GM23338 (cell line): ENCODE data around the gene DCAF10. TPM values are rescaled to one million over a fixed set of nuclear protein-coding genes. Genes with fewer than 3 reads are reported as not detected.

Experiments used
- ATAC-seq: fragments of 200-7000 bp; cut with Tn5 transposase; 3 replicates; pipeline ENCODE4 v1.9.1; 2020
- DNase-seq: peaks from one replicate; pipeline ENCODE4 v3.0.0-alpha.2; 2015; ENCODE audit warnings: low spot score
- H2AFZ ChIP-seq: fragments of 200-600 bp; sonication (generic); 2 replicates; pipeline ENCODE4 v1.8.0; 2016; ENCODE audit warnings: antibody characterized with exemption, mild to moderate bottlenecking, moderate library complexity
- H3F3A ChIP-seq: fragments of 200-600 bp; sonication (generic); replicated peaks from 2 replicates; pipeline ENCODE4 v1.8.0; 2017; ENCODE audit warnings: antibody characterized with exemption, mixed run types, low read depth
- H3K27ac ChIP-seq: fragments of 200-600 bp; sonication (generic); 2 replicates; pipeline ENCODE4 v1.6.1; 2016; ENCODE audit warnings: low read depth
- H3K27me3 ChIP-seq: fragments of 200-600 bp; sonication (generic); 2 replicates; pipeline ENCODE4 v1.8.0; 2016; ENCODE audit warnings: mild to moderate bottlenecking, mixed run types, moderate library complexity; ENCODE audit not compliant: insufficient read depth
- H3K36me3 ChIP-seq: fragments of 200-600 bp; sonication (generic); 2 replicates; pipeline ENCODE4 v1.8.0; 2016; ENCODE audit warnings: mild to moderate bottlenecking; ENCODE audit not compliant: insufficient read depth
- H3K4me1 ChIP-seq: fragments of 200-600 bp; sonication (generic); 2 replicates; pipeline ENCODE4 v1.8.0; 2016; ENCODE audit warnings: mild to moderate bottlenecking, moderate library complexity; ENCODE audit not compliant: insufficient read depth
- H3K4me2 ChIP-seq: fragments of 200-600 bp; sonication (generic); 2 replicates; pipeline ENCODE4 v1.7.1; 2017; ENCODE audit warnings: mixed run types
- H3K4me3 ChIP-seq: fragments of 200-600 bp; sonication (generic); 2 replicates; pipeline ENCODE4 v1.6.1; 2016; ENCODE audit warnings: mixed run types
- H3K79me2 ChIP-seq: fragments of 200-600 bp; sonication (generic); replicated peaks from 2 replicates; pipeline ENCODE4 v1.8.0; 2017; ENCODE audit warnings: mild to moderate bottlenecking; ENCODE audit not compliant: insufficient read depth
- H3K9me2 ChIP-seq: fragments of 200-600 bp; sonication (generic); 2 replicates; pipeline ENCODE4 v1.8.0; 2017; ENCODE audit not compliant: insufficient read depth
- H4K20me1 ChIP-seq: fragments of 200-600 bp; sonication (generic); replicated peaks from 2 replicates; pipeline ENCODE4 v1.8.0; 2017; ENCODE audit warnings: mild to moderate bottlenecking; ENCODE audit not compliant: insufficient read depth
- H3K27ac Mint-ChIP-seq: 2 replicates; pipeline ENCODE4 v1.8.0; 2020; ENCODE audit warnings: inconsistent platforms, mild to moderate bottlenecking, moderate library complexity, mixed read lengths
- H3K27me3 Mint-ChIP-seq: 3 replicates; pipeline ENCODE4 v1.8.0; 2022; ENCODE audit warnings: low read depth, mild to moderate bottlenecking, moderate library complexity, mixed read lengths, inconsistent platforms; ENCODE audit not compliant: insufficient read depth, poor library complexity
- H3K36me3 Mint-ChIP-seq: 3 replicates; pipeline ENCODE4 v1.8.0; 2021; ENCODE audit warnings: low read depth, mild to moderate bottlenecking, inconsistent platforms, moderate library complexity, mixed read lengths
- H3K4me1 Mint-ChIP-seq: 3 replicates; pipeline ENCODE4 v1.8.0; 2020; ENCODE audit warnings: mild to moderate bottlenecking, inconsistent platforms, mixed read lengths
- H3K4me3 Mint-ChIP-seq: 3 replicates; pipeline ENCODE4 v1.8.0; 2021; ENCODE audit warnings: moderate library complexity, mild to moderate bottlenecking, inconsistent platforms, mixed read lengths
- H3K9me3 Mint-ChIP-seq: 3 replicates; pipeline ENCODE4 v1.8.0; 2020; ENCODE audit warnings: moderate library complexity, mild to moderate bottlenecking, inconsistent platforms, mixed read lengths
- CREB1 ChIP-seq: fragments of 250-450 bp; sonication (Bioruptor Pico); IDR thresholded peaks from 2 replicates; pipeline ENCODE4 v1.5.0; 2020; ENCODE audit warnings: low read depth, mild to moderate bottlenecking, moderate library complexity
- EZH2 ChIP-seq: fragments of 200-600 bp; sonication (generic); IDR thresholded peaks from one replicate; pipeline ENCODE4 v1.8.0; 2017; ENCODE audit warnings: antibody characterized with exemption, mild to moderate bottlenecking, low read depth; ENCODE audit not compliant: unreplicated experiment
- EZH2phosphoT487 ChIP-seq: fragments of 200-600 bp; sonication (generic); IDR thresholded peaks from one replicate; pipeline ENCODE4 v1.8.1; 2018; ENCODE audit warnings: antibody characterized with exemption; ENCODE audit not compliant: unreplicated experiment
- JUNB ChIP-seq: IDR thresholded peaks from one replicate; pipeline ENCODE4 v1.6.1; 2016; ENCODE audit warnings: antibody characterized with exemption; ENCODE audit not compliant: unreplicated experiment
- NANOG ChIP-seq: IDR thresholded peaks from 2 replicates; pipeline ENCODE4 v1.6.1; 2016; ENCODE audit warnings: antibody characterized with exemption, borderline replicate concordance
- POLR2AphosphoS5 ChIP-seq: IDR thresholded peaks from 2 replicates; pipeline ENCODE4 v1.6.1; 2016; ENCODE audit warnings: antibody characterized with exemption, low read depth
- STAT1 ChIP-seq: IDR thresholded peaks from one replicate; pipeline ENCODE4 v1.6.1; 2016; ENCODE audit warnings: antibody characterized with exemption; ENCODE audit not compliant: unreplicated experiment
- ZNF331 ChIP-seq: fragments of 250-450 bp; sonication (Bioruptor Pico); IDR thresholded peaks from 2 replicates; pipeline ENCODE4 v1.5.0; 2020; ENCODE audit warnings: low read depth, mild to moderate bottlenecking, moderate library complexity
- polyA plus RNA-seq: library from polyadenylated mRNA; unstranded; fragments of >200 nt; fragmentation: Nextera tagmentation; extraction: Ambion mirVana; gene quantifications from 2 replicates; pipeline ENCODE4 v1.2.1, GENCODE V29; 2016
- total RNA-seq: library from RNA; depleted of rRNA; stranded (reverse); fragments of >200 nt; shearing (Covaris generic); gene quantifications from 2 replicates; pipeline ENCODE4 v1.2.3, GENCODE V29; 2014
- TF ChIP-seq, protein P1 (sequence below): IDR thresholded peaks from one replicate; pipeline ENCODE4 v1.6.1; 2018; ENCODE audit warnings: antibody characterized with exemption; ENCODE audit not compliant: unreplicated experiment
- TF ChIP-seq, protein P2 (sequence below): fragments of 250-450 bp; sonication (Bioruptor Pico); IDR thresholded peaks from 2 replicates; pipeline ENCODE4 v1.5.0; 2020; ENCODE audit warnings: mild to moderate bottlenecking, moderate library complexity
- TF ChIP-seq, protein P3 (sequence below): IDR thresholded peaks from 2 replicates; pipeline ENCODE4 v1.6.1; 2016; ENCODE audit warnings: antibody characterized with exemption
- TF ChIP-seq, protein P4 (sequence below), 2 experiments: fragments of 200-600 bp in 1 of 2; sonication (generic) in 1 of 2; conservative IDR thresholded peaks; 2 replicates each; pipeline versions ENCODE4 v1.5.1 to v1.6.1; 2016 to 2017; ENCODE audit warnings: antibody characterized with exemption in 2 of 2, low read depth in 2 of 2, mild to moderate bottlenecking in 2 of 2, moderate library complexity in 1 of 2

The DCAF10 gene
- total and polyA plus RNA-seq, 2 experiments from 2014 or later, result 6.6 to 11.5 TPM

DNA sequence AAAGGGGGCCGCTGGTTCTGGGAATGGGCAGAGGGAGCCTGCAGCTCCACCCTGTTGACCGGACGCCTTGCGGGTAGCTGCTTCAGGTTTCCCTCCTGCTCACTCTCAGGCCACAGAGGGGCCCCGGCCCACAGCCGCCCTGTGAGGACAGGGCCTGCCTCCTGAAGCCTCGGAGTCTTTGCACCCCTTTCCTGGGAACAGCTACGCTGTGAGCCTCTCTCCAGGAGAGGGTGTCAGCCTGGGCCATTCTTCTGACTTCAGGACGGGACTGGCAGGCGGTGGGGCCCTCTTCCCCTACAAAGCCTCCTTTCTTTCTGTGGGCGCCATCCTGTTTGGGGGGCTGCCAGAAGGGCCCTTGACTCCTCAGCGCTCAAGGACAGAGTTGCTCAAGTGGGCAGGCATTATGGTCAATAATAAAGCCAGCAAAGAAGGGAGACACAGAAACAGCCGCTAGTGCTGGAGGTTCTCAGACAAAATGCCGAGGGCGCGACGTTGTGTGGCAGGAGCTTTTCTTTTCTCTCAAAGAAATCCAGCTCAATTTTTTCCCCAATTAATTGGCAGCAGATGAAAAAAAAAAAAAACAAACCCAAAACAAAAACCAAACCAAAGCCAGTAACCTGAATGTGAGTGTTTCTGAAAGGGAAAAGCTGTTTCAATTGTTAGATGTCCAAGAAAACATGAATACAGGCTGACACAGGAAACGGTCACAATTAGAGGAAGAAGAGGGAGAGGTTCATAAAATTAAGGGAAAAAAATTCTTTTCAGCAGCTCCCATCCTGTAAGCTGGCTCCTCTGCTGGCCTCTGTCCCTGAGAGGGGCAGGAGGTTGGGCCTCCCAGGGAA, 116.1 kb downstream of the DCAF10 start:
- no peaks in the 10 kb centered on the region for H3K36me3 ChIP-seq
- Mint-ChIP-seq H3K9me3 (no peaks in the 10 kb centered on the region), H3K27ac (no peak overlapping the region), H3K4me3 (no peak overlapping the region), H3K4me1 (peaks cover 28% of the 10 kb centered on the region), H3K27me3 (peaks cover 12% of the 10 kb centered on the region), H3K36me3 (no peaks in the 10 kb centered on the region; the same call in 2 of the 3 replicates)
- TF ChIP-seq JUNB (no peak), CREB1 (no peak), POLR2AphosphoS5 (no peak), STAT1 (no peak), NANOG (no peak), ZNF331 (CRISPR knock-in tag) (no peak), EZH2 (no peak), EZH2phosphoT487 (no peak)
- TF ChIP-seq, protein P1, sequence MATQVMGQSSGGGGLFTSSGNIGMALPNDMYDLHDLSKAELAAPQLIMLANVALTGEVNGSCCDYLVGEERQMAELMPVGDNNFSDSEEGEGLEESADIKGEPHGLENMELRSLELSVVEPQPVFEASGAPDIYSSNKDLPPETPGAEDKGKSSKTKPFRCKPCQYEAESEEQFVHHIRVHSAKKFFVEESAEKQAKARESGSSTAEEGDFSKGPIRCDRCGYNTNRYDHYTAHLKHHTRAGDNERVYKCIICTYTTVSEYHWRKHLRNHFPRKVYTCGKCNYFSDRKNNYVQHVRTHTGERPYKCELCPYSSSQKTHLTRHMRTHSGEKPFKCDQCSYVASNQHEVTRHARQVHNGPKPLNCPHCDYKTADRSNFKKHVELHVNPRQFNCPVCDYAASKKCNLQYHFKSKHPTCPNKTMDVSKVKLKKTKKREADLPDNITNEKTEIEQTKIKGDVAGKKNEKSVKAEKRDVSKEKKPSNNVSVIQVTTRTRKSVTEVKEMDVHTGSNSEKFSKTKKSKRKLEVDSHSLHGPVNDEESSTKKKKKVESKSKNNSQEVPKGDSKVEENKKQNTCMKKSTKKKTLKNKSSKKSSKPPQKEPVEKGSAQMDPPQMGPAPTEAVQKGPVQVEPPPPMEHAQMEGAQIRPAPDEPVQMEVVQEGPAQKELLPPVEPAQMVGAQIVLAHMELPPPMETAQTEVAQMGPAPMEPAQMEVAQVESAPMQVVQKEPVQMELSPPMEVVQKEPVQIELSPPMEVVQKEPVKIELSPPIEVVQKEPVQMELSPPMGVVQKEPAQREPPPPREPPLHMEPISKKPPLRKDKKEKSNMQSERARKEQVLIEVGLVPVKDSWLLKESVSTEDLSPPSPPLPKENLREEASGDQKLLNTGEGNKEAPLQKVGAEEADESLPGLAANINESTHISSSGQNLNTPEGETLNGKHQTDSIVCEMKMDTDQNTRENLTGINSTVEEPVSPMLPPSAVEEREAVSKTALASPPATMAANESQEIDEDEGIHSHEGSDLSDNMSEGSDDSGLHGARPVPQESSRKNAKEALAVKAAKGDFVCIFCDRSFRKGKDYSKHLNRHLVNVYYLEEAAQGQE, result no peak
- TF ChIP-seq, protein P2, sequence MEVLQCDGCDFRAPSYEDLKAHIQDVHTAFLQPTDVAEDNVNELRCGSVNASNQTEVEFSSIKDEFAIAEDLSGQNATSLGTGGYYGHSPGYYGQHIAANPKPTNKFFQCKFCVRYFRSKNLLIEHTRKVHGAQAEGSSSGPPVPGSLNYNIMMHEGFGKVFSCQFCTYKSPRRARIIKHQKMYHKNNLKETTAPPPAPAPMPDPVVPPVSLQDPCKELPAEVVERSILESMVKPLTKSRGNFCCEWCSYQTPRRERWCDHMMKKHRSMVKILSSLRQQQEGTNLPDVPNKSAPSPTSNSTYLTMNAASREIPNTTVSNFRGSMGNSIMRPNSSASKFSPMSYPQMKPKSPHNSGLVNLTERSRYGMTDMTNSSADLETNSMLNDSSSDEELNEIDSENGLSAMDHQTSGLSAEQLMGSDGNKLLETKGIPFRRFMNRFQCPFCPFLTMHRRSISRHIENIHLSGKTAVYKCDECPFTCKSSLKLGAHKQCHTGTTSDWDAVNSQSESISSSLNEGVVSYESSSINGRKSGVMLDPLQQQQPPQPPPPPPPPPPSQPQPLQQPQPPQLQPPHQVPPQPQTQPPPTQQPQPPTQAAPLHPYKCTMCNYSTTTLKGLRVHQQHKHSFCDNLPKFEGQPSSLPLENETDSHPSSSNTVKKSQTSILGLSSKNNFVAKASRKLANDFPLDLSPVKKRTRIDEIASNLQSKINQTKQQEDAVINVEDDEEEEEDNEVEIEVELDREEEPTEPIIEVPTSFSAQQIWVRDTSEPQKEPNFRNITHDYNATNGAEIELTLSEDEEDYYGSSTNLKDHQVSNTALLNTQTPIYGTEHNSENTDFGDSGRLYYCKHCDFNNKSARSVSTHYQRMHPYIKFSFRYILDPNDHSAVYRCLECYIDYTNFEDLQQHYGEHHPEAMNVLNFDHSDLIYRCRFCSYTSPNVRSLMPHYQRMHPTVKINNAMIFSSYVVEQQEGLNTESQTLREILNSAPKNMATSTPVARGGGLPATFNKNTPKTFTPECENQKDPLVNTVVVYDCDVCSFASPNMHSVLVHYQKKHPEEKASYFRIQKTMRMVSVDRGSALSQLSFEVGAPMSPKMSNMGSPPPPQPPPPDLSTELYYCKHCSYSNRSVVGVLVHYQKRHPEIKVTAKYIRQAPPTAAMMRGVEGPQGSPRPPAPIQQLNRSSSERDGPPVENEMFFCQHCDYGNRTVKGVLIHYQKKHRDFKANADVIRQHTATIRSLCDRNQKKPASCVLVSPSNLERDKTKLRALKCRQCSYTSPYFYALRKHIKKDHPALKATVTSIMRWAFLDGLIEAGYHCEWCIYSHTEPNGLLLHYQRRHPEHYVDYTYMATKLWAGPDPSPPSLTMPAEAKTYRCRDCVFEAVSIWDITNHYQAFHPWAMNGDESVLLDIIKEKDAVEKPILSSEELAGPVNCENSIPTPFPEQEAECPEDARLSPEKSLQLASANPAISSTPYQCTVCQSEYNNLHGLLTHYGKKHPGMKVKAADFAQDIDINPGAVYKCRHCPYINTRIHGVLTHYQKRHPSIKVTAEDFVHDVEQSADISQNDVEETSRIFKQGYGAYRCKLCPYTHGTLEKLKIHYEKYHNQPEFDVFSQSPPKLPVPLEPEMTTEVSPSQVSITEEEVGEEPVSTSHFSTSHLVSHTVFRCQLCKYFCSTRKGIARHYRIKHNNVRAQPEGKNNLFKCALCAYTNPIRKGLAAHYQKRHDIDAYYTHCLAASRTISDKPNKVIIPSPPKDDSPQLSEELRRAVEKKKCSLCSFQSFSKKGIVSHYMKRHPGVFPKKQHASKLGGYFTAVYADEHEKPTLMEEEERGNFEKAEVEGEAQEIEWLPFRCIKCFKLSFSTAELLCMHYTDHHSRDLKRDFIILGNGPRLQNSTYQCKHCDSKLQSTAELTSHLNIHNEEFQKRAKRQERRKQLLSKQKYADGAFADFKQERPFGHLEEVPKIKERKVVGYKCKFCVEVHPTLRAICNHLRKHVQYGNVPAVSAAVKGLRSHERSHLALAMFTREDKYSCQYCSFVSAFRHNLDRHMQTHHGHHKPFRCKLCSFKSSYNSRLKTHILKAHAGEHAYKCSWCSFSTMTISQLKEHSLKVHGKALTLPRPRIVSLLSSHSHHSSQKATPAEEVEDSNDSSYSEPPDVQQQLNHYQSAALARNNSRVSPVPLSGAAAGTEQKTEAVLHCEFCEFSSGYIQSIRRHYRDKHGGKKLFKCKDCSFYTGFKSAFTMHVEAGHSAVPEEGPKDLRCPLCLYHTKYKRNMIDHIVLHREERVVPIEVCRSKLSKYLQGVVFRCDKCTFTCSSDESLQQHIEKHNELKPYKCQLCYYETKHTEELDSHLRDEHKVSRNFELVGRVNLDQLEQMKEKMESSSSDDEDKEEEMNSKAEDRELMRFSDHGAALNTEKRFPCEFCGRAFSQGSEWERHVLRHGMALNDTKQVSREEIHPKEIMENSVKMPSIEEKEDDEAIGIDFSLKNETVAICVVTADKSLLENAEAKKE (CRISPR knock-in tag), result no peak
- TF ChIP-seq, protein P3, sequence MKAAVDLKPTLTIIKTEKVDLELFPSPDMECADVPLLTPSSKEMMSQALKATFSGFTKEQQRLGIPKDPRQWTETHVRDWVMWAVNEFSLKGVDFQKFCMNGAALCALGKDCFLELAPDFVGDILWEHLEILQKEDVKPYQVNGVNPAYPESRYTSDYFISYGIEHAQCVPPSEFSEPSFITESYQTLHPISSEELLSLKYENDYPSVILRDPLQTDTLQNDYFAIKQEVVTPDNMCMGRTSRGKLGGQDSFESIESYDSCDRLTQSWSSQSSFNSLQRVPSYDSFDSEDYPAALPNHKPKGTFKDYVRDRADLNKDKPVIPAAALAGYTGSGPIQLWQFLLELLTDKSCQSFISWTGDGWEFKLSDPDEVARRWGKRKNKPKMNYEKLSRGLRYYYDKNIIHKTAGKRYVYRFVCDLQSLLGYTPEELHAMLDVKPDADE, result no peak
- TF ChIP-seq, protein P4, sequence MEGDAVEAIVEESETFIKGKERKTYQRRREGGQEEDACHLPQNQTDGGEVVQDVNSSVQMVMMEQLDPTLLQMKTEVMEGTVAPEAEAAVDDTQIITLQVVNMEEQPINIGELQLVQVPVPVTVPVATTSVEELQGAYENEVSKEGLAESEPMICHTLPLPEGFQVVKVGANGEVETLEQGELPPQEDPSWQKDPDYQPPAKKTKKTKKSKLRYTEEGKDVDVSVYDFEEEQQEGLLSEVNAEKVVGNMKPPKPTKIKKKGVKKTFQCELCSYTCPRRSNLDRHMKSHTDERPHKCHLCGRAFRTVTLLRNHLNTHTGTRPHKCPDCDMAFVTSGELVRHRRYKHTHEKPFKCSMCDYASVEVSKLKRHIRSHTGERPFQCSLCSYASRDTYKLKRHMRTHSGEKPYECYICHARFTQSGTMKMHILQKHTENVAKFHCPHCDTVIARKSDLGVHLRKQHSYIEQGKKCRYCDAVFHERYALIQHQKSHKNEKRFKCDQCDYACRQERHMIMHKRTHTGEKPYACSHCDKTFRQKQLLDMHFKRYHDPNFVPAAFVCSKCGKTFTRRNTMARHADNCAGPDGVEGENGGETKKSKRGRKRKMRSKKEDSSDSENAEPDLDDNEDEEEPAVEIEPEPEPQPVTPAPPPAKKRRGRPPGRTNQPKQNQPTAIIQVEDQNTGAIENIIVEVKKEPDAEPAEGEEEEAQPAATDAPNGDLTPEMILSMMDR (conservative IDR thresholded peaks at IDR 0.05; ENCODE audit: low read depth in 2 of 2), result no peak
- ATAC-seq, result no peak
- no peaks in the 10 kb centered on the region for H4K20me1 ChIP-seq
- no peak overlapping the region for H3K4me2 ChIP-seq
- no peaks in the 10 kb centered on the region for H3K27me3 ChIP-seq
- no peaks in the 10 kb centered on the region for H3F3A ChIP-seq
- H3K79me2 ChIP-seq, result no peaks in the 10 kb centered on the region
- no peaks in the 10 kb centered on the region for H3K9me2 ChIP-seq
- H3K4me3 ChIP-seq, result no peak overlapping the region
- no peak overlapping the region for H2AFZ ChIP-seq
- H3K27ac ChIP-seq, result no peak overlapping the region
- peaks cover 3% of the 10 kb centered on the region for H3K4me1 ChIP-seq
- no peak for DNase-seq
